ENCODE data around the gene CNN3.

GRCh38 chr1:94942171-94943128 is 15.5 kb upstream of the CNN3 start:
- TF ChIP-seq POLR2AphosphoS5 (IDR thresholded peaks at IDR 0.05; ENCODE audit: borderline replicate concordance, low read depth, low read length) (no peak), EZH2 (IDR thresholded peaks at IDR 0.05) (no peak), FOXP2 (optimal IDR thresholded peaks at IDR 0.05; ENCODE audit: control extremely low read depth, extremely low read length, insufficient read depth) (no peak)
